NK-92 (cell line): ENCODE measurements around the gene CCT5.
"Not testable (repeated sequence)": the region's sequence is repeated elsewhere in the genome, so short reads cannot be mapped to it uniquely, and the experiment has no call there.

ENCODE experiments used
- DNase-seq: peaks from one replicate; lab custom pipeline; 2025; ENCODE audit not compliant: unreplicated experiment; lab: John Stamatoyannopoulos, UW

CCT5 gene

DNA sequence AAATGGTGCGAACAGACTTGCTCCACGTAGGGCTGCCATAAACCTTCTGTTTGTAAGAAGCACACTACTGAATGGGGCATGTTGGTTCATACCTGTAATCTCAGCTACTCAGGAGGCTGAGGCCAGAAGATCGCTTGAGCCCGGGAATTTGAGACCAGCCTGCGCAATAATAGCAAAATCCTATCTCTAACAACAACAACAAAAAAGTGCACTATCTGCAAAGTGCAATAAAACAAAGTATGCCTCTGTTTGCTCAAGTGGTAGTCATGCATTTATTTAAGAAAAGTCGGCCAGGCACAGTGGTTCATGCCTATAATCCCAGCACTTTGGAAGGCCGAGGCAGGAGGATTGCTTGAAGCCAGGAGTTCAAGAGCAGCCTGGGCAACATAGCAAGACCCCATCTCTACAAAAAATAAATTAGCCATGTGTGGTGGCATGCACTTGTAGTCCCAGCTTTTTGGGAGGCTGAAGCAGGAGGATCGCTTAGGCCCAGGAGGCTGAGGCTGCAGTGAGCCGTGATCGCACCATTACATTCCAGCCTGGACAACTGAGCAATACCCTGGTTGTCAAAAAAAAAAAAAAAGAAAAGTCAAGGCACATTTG is 5.6 kb upstream of the CCT5 start:
- DNase-seq, result no peak

DNA sequence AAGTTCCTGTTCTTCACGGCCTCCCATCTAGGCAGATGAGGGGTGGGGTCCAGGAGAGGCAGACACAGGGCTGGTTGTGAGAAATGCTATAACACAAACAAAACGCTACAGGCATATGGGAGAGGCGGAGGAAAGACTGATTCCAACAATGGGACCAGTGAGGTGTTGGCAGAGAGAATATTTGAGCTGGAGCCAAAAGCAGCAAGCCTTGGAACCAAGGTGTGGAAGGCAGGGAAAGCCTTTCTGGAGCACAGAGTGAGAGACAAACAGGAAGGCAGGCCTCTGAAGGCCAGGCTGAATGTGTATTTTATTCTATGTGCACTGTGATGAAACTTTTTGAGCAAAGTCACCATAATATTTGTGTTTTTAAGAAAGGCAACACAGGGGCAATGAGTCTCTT is 3.3 kb upstream of the CCT5 start:
- DNase-seq, result no peak

DNA sequence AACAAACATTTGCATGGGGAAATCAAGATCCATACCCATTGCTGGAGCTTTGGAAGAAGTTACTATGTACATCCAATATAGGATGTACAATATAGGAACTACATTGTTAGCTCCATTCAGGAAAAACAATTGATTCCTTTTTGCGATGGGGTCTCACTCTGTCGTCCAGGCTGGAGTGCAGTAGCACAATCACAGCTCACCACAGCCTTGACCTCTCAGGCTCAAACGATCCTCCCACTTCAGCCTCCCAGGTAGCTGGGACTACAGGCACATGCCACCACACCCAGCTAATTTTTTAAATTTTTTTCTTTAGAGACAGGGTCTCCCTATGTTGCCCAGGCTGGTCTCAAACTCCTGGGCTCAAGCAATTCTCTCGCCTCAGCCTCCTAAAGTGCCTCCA is 2.9 kb upstream of the CCT5 start:
- not testable (repeated sequence) for DNase-seq

DNA sequence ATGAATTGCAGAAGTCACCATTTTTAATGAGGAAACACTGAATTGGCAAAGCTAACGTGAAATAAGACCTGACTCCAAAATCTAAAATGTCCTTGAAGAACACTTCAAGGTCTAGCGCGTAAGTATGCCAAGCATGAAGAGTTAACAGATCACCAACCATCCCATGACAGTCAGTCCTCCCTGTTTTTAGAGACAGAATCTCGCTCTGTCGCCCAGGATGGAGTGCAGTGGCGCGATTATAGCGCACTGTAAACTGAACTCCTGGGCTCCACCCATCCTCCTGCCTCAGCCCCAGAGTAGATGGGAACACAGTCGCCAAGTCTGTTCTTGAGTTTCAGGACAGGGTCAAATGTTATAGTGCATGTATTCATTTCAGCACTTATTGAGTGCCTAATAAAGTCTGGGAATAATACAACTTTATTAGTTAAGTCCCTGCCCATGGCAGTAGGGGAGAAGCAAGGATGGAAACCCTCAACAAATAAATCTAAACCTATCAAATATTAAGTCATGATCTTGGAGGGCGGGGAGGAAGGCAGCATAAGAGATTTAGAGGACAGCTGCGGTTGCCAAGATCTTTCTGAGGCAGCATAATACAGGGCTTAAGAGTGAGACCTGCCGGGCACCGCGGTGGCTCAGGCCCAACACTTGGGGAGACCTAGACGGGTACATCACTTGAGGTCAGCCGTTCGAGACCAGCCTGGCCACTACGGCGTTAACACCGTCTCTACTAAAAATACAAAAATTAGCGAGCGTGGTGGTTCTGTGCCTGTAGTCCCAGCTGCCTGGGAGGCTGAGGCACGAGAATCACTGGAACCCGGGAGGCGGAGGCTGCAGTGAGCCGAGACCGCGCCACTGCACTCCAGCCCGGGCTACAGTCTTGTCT is 1.5 kb upstream of the CCT5 start:
- DNase-seq, result no peak

DNA sequence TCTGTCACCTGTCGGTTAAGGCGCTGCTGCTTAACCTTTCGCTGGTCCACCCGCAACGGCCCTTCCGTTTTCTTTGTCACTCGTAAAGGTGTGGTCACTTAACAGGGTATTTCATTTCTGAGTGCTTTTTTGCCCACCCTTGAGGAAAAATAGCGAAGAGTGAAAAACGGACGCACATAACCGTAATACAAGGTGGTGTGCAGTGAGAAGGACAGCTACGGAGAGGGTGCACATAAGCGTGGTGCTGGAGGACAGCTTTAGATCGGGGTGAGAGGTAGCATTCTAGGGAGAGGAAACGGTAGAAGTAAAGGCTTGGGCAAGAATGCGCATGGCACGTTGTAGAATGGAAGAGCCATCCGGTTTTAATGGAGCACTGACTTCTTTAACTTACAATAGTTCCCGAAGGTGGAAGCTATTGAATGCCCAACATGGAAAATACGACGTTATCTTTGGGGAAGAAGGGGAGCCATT is 761 bp downstream of the CCT5 start:
- DNase-seq, result no peak

DNA sequence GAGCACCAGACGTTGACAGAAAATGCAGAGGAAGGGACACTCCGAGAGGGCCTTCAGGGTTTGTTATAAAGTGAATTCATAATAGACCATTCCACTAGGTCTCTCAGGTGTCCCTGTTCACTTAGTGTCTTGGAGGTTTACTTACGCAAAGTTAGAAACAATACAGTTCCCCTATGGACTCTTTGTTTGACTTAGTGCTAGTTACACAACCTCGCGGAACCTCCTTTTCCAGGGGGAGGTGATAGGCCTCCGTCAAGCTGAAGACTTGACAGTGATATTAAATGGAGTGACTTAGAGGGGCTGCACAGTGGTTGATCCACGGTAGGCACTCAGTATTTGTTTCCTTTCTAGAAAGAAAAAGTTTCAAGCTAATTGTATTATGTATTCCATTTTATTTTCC is 1.3 kb downstream of the CCT5 start:
- DNase-seq, result no peak

DNA sequence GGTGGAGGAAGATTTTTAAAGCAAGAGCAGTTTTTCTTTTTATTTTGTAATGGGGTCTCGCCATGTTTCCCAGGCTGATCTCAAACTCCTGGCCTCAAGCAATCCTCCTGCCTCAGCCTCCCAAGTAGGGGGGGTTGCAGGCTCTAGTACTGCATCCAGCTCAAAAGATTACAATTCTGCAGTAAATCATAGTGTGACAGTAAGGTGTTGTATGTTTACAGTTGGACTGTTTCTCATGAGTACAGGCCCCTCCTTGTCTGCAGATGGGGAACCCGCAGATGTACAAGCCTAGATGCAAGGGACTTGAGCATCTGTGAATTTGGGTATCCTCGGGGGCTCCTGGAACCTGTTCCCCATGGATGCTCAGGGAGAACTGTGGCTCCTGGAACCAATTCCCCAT is 3.3 kb downstream of the CCT5 start:
- DNase-seq, result no peak

DNA sequence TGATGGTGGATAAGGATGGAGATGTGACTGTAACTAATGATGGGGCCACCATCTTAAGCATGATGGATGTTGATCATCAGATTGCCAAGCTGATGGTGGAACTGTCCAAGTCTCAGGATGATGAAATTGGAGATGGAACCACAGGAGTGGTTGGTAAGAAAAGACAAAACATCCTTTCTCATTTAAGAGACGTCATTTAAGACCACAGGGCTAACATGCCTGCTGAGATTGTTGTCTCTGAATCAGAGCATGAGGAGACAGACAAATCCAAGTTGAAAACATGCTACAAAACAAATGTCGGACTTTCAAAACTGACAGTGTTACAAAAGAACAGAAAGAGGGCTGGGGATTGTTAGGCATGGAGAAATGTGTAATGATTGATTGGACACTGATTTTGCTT is 4.6 kb downstream of the CCT5 start:
- DNase-seq, result no peak

DNA sequence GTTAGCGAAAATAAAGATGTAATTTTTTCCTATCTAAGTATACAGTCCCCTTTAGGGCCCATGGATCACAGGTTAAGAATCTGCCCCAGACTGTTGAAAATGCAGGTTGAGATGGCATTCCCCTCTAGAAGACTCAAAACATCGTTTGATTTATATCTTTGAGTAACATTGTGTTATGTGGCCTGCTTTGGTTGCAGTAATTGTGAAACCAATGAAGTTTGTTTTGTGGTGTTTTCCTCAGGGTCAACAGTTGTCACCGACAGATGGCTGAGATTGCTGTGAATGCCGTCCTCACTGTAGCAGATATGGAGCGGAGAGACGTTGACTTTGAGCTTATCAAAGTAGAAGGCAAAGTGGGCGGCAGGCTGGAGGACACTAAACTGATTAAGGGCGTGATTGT is 7.8 kb downstream of the CCT5 start:
- no peak for DNase-seq

DNA sequence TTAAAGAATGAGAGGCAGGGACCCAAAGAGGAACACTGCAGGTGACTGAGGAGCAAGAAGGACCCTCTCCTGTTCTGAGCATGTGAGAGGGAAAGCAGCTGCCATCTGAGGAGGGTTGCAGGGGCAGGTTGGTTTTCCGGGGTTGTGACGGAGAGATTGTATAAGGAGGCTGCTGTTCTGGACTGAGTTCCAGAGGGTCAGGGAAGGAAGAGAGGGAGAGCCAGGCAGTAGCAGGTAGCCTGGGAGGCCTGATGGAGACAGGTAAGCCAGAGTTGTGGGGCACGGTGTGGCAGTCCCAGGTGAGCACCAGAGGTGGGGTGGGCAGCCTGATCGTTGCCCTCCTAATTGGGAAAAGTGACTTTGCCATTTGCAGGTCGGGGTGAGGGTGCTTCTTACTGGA is 9.8 kb downstream of the CCT5 start:
- DNase-seq, result no peak

DNA sequence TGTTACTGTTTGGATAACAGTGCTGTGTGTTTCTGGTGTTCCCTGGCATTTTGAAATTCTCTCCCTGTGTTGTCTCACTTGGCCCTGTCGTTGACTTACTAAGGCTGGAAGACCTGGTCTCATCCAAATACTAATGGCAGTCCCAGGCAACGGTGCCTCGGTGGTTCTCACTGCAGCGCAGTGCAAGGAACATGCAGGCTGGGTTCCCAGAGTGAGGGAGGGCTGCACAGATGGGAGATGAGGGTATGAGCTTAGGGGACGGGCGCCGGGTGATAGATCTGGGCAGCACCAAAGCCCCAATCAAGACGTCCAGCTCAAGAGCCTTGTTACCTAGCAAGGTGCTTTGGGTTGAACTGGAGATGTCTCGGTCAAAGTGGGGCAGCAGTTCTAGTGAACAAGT is 11.0 kb downstream of the CCT5 start:
- no peak for DNase-seq

DNA sequence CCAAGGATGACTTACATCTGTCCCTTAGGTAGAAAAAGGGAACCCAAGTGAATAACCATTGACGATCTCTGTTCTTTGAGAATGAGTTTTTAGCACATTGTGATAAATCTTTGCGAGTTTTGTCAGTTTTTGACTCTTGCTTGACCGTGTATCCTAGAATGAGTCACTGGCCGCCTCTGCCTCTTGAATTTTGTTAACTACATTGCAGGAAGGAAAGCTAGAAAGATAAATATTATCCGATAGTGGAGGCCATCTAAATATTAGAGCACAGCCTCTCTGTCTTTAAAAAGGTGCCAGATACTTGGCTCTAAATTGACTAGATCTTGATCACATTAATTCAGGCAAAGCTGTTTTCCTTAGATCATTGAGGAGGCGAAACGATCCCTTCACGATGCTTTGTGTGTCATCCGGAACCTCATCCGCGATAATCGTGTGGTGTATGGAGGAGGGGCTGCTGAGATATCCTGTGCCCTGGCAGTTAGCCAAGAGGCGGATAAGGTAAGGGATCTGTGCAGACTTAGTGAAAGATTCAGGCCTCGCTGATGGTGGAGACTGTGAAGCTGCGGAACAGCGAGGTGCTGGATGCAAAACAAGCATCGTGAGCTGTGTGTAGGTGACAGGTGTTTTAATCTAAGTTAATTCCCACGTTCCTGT is 12.2 kb downstream of the CCT5 start:
- no peak for DNase-seq

DNA sequence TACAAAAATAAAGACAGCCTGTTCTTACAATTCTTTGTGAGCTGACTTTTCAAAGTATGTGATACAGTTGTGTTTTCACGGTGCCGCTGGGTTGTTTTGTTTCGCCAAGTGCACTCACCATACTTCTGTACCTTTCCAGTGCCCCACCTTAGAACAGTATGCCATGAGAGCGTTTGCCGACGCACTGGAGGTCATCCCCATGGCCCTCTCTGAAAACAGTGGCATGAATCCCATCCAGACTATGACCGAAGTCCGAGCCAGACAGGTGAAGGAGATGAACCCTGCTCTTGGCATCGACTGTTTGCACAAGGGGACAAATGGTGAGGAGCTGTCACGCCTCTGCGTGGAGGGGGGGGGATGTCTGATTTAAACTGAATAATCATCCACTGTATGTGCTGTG is 12.9 kb downstream of the CCT5 start:
- DNase-seq, result no peak

DNA sequence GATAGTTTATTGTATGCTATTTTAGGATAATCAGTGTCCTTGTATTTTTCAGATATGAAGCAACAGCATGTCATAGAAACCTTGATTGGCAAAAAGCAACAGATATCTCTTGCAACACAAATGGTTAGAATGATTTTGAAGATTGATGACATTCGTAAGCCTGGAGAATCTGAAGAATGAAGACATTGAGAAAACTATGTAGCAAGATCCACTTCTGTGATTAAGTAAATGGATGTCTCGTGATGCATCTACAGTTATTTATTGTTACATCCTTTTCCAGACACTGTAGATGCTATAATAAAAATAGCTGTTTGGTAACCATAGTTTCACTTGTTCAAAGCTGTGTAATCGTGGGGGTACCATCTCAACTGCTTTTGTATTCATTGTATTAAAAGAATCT is 14.5 kb downstream of the CCT5 start:
- no peak for DNase-seq

DNA sequence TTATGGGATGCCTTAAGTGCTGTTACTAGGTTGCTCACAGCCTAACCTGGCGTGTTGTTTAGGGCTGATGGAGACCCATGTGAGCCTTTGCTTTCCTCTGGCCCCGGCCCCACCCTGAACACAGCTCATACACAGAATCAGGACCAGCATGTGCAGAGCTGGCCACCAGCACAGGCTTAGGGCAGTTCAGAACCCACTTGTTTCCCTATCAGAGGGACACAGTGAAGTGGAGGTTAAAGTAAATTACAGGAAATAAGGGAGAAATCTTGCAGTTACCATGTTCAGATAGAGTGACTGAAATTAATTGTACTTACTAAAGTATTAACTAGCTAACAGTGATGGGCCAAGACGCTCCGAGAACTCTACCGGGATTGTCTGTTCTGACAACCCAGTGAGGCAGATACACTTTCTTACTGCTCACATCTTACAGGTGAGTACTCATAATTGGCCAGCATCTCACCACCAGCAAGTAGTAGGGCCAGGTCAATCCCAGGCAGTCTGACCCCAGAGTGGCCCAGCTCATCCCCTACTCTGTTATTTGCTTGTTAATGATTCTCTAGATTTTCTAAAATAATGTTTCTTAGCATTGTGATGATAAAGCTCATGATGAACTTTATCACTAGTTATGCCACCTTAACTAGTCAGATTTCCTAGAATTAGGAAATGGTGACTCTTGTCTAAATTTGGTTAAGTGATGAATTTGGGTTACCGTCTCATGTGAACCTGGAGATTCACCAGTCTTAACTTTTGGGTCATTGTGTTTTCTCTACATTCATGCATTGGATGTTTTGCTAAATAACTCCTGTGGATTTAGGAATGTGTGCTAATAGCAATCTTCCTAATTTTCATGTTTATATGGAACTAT is 15.4 kb downstream of the CCT5 start:
- no peak for DNase-seq

DNA sequence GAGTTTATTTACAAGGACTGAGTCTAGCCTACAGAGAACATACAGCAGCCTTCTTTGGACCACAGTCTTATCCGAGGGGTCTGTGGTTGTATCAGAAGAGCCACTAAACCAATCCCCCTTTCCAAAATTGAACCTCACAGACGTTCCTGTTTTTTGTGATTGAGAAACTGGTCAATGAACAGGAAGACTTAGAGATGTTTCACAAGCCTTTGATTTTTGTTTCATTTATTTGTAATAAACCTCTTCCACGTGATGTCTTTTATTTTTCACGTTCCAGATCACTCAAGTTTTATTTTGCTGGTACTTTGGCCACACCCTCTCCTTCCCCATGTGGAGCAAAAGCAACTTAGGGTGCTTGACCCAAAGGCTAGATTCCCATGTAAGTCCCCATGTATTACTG is 16.1 kb downstream of the CCT5 start:
- no peak for DNase-seq

DNA sequence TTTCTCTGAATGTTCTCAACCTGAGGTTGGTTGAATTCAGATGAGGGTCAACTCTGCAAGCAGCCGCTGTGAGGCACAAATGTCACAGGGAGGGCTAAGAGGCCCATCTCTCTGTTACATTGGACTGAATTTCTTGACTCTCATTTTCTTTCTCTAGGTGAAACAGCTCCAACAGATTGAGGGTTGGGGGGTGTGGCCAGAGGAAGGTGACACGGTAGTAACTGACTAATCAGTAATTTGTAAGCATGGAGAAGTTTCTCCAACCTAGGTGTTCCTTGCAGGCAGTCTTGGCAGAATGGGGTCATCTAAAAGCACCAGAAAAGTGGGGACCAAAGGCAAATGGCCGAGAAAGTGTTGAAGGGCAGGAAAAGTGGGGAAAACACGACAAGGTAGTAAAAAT is 16.8 kb downstream of the CCT5 start:
- no peak for DNase-seq

DNA sequence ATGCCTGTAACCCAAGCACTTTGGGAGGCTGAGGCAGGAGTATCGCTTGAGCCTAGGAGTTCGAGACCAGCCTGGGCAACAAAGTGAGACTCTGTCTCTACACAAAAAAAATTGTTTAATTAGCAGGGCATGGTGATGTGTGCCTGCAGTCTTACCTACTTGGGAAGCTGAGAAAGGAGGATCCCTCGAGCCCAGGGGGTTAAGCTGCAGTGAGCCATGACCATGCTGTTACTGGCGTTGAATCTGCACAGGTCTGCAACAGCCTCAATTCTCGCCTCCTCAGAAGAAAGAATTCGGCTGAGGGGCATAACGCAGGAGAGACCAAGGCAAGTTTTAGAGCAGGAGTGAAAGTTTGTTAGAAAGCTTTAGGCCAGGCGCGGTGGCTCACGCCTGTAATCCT is 18.0 kb downstream of the CCT5 start:
- no peak for DNase-seq

DNA sequence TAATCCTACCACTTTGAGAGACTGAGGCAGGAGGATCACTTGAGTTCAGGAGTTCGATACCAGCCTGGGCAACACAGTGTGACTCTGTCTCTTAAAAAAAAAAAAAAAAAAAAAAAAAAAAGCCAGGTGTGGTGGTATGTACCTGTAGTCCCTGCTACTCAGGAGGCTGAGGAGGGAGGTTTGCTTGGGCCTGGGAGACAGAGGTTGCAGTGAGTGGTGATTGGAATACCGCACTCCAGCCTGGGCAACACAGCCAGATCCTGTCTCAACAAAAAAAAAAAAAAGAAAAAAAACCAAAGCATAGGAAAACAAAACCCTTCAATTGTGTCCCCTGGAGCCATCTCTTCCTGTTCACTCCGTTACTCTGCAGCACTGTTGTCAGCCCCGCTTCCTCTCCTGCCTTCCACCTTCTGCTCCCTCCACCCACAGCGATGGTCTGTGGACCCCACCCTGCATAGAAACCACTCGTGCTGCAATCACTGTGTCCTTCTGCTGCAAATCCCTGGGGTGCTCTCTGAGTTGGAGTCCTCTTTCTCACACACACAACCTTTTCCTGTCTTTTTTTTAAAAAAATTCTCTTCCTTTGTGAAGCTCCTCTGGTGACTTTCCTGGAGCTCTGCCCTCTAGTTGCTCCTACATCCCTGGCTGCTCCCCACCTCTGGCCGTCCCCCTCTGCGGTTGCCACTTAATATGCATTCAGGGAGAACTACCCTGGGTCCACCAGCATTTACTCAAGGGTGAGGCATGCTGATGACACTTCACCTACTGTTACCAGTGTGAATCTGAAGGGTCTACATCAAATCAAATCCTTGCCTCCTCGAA is 22.2 kb downstream of the CCT5 start:
- DNase-seq, result no peak

DNA sequence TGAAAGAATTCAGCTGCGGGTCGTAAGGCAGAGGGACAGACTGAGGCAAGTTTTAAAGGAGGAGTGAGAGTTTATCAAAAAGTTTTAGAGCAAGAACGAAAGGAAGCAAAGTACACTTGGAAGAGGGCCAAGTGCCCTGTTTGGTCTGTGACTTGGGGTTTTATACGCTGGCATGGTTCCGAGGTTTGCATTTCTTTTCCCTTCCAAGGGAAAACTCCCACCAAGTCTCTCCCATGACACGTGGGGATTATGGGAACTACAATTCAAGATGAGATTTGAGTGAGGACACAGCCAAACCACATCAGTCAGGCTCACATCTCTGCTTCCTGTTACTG is 22.8 kb downstream of the CCT5 start:
- DNase-seq, result not testable (repeated sequence)

DNA sequence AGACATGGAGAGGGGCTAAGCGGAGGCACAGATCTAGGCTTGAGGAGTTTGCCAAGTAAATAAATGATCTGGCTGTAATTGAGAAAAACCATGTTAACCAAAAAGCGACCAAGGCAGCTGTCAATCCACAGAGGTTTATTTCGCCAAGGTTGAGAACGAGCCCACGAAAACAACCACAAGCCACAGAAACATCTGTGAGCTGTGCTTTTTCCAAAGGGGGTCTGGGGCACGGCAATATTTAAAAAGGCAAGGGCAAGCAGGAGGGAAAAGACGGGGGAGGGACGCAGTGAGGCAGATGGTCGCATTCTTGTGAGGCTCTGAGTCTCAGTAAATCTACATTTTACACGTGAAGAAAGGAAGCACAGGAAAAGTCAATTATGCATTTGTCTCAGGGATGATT is 25.4 kb downstream of the CCT5 start:
- no peak for DNase-seq
